ENCODE measurements around the gene CARD11.

CARD11 gene

DNA sequence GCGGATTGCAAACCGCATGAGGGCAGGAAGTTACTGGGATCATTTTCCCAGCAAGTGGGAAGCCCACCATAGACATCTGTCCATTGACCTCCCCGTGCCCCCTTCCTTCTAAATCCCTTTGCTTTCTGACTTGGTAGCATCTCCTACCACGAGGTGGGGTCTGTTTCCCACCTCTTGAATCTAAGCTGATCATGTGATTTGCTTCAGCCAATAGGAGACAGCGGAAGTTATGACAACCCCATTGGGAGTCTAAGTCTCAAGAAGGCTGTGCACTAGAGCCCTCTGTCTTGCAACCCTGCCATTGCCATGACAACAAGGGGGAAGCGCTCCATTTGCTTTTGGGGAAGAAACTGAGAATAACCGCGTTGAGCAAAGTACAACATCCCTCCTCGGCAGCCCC is 39.2 kb upstream of the CARD11 start:
- CTCF ChIA-PET = interaction anchor here (0.5 to 0.7 kb wide), 4 partner anchors 50 to 684 kb away, joined by 3 to 5 read pairs (median 4); no protein-coding TSS in a partner anchor
- TF ChIP-seq, protein P1, sequence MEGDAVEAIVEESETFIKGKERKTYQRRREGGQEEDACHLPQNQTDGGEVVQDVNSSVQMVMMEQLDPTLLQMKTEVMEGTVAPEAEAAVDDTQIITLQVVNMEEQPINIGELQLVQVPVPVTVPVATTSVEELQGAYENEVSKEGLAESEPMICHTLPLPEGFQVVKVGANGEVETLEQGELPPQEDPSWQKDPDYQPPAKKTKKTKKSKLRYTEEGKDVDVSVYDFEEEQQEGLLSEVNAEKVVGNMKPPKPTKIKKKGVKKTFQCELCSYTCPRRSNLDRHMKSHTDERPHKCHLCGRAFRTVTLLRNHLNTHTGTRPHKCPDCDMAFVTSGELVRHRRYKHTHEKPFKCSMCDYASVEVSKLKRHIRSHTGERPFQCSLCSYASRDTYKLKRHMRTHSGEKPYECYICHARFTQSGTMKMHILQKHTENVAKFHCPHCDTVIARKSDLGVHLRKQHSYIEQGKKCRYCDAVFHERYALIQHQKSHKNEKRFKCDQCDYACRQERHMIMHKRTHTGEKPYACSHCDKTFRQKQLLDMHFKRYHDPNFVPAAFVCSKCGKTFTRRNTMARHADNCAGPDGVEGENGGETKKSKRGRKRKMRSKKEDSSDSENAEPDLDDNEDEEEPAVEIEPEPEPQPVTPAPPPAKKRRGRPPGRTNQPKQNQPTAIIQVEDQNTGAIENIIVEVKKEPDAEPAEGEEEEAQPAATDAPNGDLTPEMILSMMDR (conservative IDR thresholded peaks at IDR 0.05; ENCODE audit: low read depth) = no peak
- POLR2A ChIA-PET (ENCODE audit: low non-redundant PET) = no interaction called here
- H3K27ac ChIP-seq = no peak overlapping the region
- DNase-seq (ENCODE audit: low spot score) = no peak

DNA sequence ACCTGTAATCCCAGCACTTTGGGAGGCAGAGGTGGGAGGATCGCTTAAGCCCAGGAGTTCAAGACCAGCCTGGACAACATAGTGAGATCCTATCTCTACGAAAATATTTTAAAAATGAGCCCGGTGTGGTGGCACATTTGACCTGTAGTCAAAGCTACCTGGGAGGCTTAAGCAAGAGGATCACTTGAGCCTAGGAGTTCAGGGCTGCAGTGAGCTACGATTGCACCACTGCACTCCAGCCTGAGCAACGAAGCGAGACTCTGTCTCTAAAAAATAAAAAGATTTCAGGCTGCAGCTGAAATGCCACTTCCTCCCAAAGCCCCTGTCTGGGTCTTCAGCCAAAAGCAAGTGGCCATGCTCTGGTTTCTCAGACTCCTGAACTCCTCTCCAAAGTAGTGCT is 38.7 kb upstream of the CARD11 start:
- ChIA-PET POLR2A (ENCODE audit: low non-redundant PET) (no interaction called here), CTCF (no interaction called here)
- TF ChIP-seq, protein P1 (conservative IDR thresholded peaks at IDR 0.05; ENCODE audit: low read depth) = no peak
- H3K27ac ChIP-seq = no peak overlapping the region
- DNase-seq (ENCODE audit: low spot score) = no peak

DNA sequence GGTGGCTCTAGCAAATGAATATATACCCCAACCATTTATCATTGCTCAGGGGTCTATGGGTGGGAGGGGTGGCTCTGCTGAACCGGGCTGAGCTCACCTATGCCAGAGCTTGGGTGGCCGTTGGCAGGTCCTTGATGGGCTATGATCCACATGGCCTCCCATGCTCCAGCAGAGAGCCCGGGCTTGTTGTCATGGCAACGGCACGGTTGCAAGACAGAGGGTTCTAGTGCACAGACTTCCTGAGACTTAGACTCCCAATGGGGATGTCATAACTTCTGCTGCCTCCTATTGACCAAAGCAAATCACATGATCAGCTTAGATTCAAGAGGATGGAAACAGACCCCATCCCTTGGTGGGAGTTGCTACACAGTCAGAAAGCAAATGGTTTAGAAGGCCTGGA is 36.4 kb upstream of the CARD11 start:
- DNase-seq (ENCODE audit: low spot score) = no peak
- no peak overlapping the region for H3K27ac ChIP-seq
- ChIA-PET CTCF (no interaction called here), POLR2A (ENCODE audit: low non-redundant PET) (no interaction called here)
- TF ChIP-seq, protein P1 (conservative IDR thresholded peaks at IDR 0.05; ENCODE audit: low read depth) = no peak

DNA sequence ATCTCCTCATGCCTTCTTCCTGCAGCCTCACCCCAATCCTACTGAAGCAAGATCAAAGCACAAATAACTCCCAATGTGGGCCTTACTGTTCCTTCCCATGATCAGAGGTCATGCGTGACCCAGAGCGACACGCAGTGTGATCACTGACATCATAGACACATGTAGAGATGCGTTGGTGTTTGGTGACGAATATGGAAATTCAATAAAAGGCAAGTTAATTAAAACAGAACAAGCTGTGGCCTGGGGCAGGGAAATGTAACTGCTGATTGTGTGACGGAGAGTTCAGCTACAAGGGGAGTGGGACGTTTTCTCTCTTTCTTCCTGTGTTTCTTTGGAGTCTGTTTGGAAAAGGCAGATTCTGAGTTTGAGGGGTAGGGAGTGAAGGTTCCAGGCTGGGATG is 34.8 kb upstream of the CARD11 start:
- no peak for DNase-seq (ENCODE audit: low spot score)
- TF ChIP-seq, protein P1 (conservative IDR thresholded peaks at IDR 0.05; ENCODE audit: low read depth) = no peak
- ChIA-PET CTCF (interaction anchor here (0.5 kb wide), 1 partner anchor 12 kb away, joined by 4 read pairs; no protein-coding TSS in a partner anchor), POLR2A (ENCODE audit: low non-redundant PET) (no interaction called here)
- no peak overlapping the region for H3K27ac ChIP-seq

DNA sequence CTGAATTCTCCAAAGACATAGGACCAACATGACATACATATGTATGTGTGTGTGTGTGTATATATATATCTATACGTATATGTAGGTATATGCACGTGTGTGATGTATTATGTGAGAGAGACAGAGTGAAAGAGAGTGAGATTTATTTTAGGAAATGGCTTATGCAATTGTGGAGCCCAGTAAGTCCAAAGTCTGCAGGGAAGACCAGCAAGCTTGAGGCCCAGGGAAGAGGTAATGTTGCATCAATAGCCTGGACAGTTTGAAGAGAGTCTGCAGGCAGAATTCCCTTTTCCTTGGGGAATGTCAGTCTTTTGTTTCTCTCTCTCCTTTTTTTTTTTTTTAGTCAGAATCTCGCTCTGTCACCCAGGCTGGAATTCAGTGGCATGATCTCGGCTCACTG is 33.0 kb upstream of the CARD11 start:
- H3K27ac ChIP-seq = no peak overlapping the region
- CTCF ChIA-PET = interaction anchor here (0.6 kb wide), 1 partner anchor 320 kb away, joined by 3 read pairs; no protein-coding TSS in a partner anchor
- POLR2A ChIA-PET (ENCODE audit: low non-redundant PET) = no interaction called here
- DNase-seq (ENCODE audit: low spot score) = no peak
- TF ChIP-seq, protein P1 (conservative IDR thresholded peaks at IDR 0.05; ENCODE audit: low read depth) = no peak

DNA sequence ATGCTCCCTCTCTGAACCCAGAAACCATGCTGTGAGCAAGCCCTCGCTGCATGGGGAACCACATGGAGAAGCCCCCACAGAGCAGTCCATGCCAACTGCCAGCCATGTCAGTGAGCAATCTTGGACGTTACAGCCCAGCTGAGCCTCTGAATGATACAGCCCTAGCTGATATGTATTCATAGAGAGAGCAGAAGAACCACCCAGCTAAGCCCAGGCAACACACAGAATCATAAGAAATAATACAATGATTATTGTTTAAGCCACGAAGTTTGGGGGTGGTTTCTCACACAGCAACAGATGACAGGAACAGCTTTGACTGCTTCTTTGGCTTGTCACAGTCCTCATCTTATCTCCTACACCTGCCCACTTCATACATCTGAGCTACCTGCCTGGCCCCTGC is 32.5 kb upstream of the CARD11 start:
- POLR2A ChIA-PET (ENCODE audit: low non-redundant PET) = no interaction called here
- DNase-seq (ENCODE audit: low spot score) = no peak
- CTCF ChIA-PET = interaction anchor here (0.5 to 0.6 kb wide), 3 partner anchors 268 to 1602 kb away, joined by 3 read pairs; no protein-coding TSS in a partner anchor
- no peak overlapping the region for H3K27ac ChIP-seq
- TF ChIP-seq, protein P1 (conservative IDR thresholded peaks at IDR 0.05; ENCODE audit: low read depth) = no peak

DNA sequence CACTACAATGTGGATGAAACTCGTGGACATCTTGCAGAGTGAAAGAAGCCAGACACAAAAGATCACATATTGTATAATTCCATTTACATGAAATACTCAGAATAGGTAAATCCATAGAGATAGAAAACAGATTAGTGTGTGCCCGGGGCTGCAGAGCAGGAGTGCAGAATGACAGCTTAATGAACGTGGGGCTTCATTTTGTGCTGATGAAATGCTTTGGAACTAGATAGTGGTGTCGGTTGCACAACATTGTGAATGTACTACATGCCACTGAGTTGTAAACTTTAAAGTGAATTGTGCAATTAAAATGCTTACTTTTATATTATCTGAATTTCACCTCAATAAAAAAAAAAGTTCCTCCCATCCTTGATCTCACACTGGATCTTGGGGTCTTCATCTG is 31.8 kb upstream of the CARD11 start:
- no peak for DNase-seq (ENCODE audit: low spot score)
- CTCF ChIA-PET = no interaction called here
- TF ChIP-seq, protein P1 (conservative IDR thresholded peaks at IDR 0.05; ENCODE audit: low read depth) = no peak
- POLR2A ChIA-PET (ENCODE audit: low non-redundant PET) = no interaction called here
- no peak overlapping the region for H3K27ac ChIP-seq

All from RWPE1 (cell line).